NOMO-1 treated with dmso at 0.1 percent for 144 hours (cell line): ENCODE measurements around the gene NUP205.
"Not testable (repeated sequence)": the region's sequence is repeated elsewhere in the genome, so short reads cannot be mapped to it uniquely, and the experiment has no call there.

Experiments used
- DNase-seq: peaks from one replicate; lab custom pipeline; 2025; ENCODE audit not compliant: unreplicated experiment; lab: John Stamatoyannopoulos, UW

The NUP205 gene

GRCh38 chr7:135620980-135621850 is 63.5 kb downstream of the NUP205 start:
- DNase-seq, result no peak

- DNase-seq, result no peak
Observed at GRCh38 chr7:135634191-135634878, 76.6 kb downstream of the NUP205 start.

- DNase-seq, result not testable (repeated sequence)
Observed at GRCh38 chr7:135639690-135640089, 82.0 kb downstream of the NUP205 start.

GRCh38 chr7:135644154-135644553 is 86.4 kb downstream of the NUP205 start:
- DNase-seq, result no peak

- DNase-seq, result no peak
Observed at GRCh38 chr7:135644729-135645128, 87.0 kb downstream of the NUP205 start.

- DNase-seq, result no peak
Observed at GRCh38 chr7:135645296-135645904, 87.7 kb downstream of the NUP205 start.

- no peak for DNase-seq
Observed at GRCh38 chr7:135647755-135648154, 90.0 kb downstream of the NUP205 start.

GRCh38 chr7:135648235-135648634 is 90.5 kb downstream of the NUP205 start:
- DNase-seq, result no peak

GRCh38 chr7:135650831-135651573 is 93.3 kb downstream of the NUP205 start:
- no peak for DNase-seq

- DNase-seq, result no peak
Observed at GRCh38 chr7:135653340-135654080, 95.8 kb downstream of the NUP205 start.

- DNase-seq, result no peak
Observed at GRCh38 chr7:135658564-135658963, 100.8 kb downstream of the NUP205 start.

- no peak for DNase-seq
Observed at GRCh38 chr7:135659159-135659846, 101.6 kb downstream of the NUP205 start.

GRCh38 chr7:135661311-135662122 is 103.8 kb downstream of the NUP205 start:
- no peak for DNase-seq

GRCh38 chr7:135662123-135662372 is 104.3 kb downstream of the NUP205 start:
- no peak for DNase-seq

GRCh38 chr7:135662373-135663114 is 104.8 kb downstream of the NUP205 start, which contains the start of gene STMP1:
TSS of gene STMP1 (plus strand) at chr7:135662514.
- DNase-seq, result peak; percentile 34

GRCh38 chr7:135664046-135664589 is 106.4 kb downstream of the NUP205 start:
- no peak for DNase-seq

GRCh38 chr7:135665042-135665441 is 107.3 kb downstream of the NUP205 start:
- DNase-seq, result no peak

GRCh38 chr7:135666156-135666555 is 108.4 kb downstream of the NUP205 start:
- DNase-seq, result no peak
